CD1c-positive myeloid dendritic cell (primary cell): Measurements from ENCODE around the gene PPP2R3C.
"Not testable (repeated sequence)": the region's sequence is repeated elsewhere in the genome, so short reads cannot be mapped to it uniquely, and the experiment has no call there.

Experiments used
- DNase-seq: peaks from one replicate; pipeline ENCODE4 v3.0.0-alpha.2; 2016; ENCODE audit errors: extremely low spot score

The PPP2R3C gene

GRCh38 chr14:35121887-35122695, at the start of gene PPP2R3C, which contains the start of gene PRORP:
Gene PPP2R3C, minus strand, starts transcription at chr14:35121990. Its CDS starts 31 bp downstream, at chr14:35121959.
Gene PRORP, plus strand, starts transcription at chr14:35122552. Its CDS starts 694 bp downstream, at chr14:35123246.
- DNase-seq = peak; percentile 95

- no peak for DNase-seq
Observed at GRCh38 chr14:35167496-35167895, 45.7 kb upstream of the PPP2R3C start.

- no peak for DNase-seq
Observed at GRCh38 chr14:35164849-35165248, 43.1 kb upstream of the PPP2R3C start.

GRCh38 chr14:35163384-35163783, 41.6 kb upstream of the PPP2R3C start:
- DNase-seq = no peak

- no peak for DNase-seq
Observed at GRCh38 chr14:35161231-35161630, 39.4 kb upstream of the PPP2R3C start.

GRCh38 chr14:35159742-35160409, 38.1 kb upstream of the PPP2R3C start:
- no peak for DNase-seq

- no peak for DNase-seq
Observed at GRCh38 chr14:35158951-35159653, 37.3 kb upstream of the PPP2R3C start.

- no peak for DNase-seq
Observed at GRCh38 chr14:35158491-35158890, 36.7 kb upstream of the PPP2R3C start.

- peak; percentile 51 for DNase-seq
Observed at GRCh38 chr14:35155962-35156361, 34.2 kb upstream of the PPP2R3C start.

- DNase-seq = no peak
Observed at GRCh38 chr14:35154016-35154415, 32.2 kb upstream of the PPP2R3C start.

GRCh38 chr14:35152531-35152930, 30.7 kb upstream of the PPP2R3C start:
- not testable (repeated sequence) for DNase-seq

- DNase-seq = no peak
Observed at GRCh38 chr14:35149239-35149638, 27.4 kb upstream of the PPP2R3C start.

- no peak for DNase-seq
Observed at GRCh38 chr14:35147711-35148110, 25.9 kb upstream of the PPP2R3C start.

GRCh38 chr14:35147186-35147585, 25.4 kb upstream of the PPP2R3C start:
- DNase-seq = no peak

GRCh38 chr14:35146711-35147149, 24.9 kb upstream of the PPP2R3C start:
- no peak for DNase-seq

- DNase-seq = no peak
Observed at GRCh38 chr14:35144029-35144428, 22.2 kb upstream of the PPP2R3C start.

- DNase-seq = peak; percentile 55
Observed at GRCh38 chr14:35140718-35141581, 19.2 kb upstream of the PPP2R3C start.

GRCh38 chr14:35138585-35138984, 16.8 kb upstream of the PPP2R3C start:
- no peak for DNase-seq

GRCh38 chr14:35134329-35135123, 12.7 kb upstream of the PPP2R3C start:
- no peak for DNase-seq

GRCh38 chr14:35133542-35134328, 11.9 kb upstream of the PPP2R3C start:
- no peak for DNase-seq
